Tibial nerve (tissue), 4 donors: ENCODE data around the gene LRFN2. TPM values are rescaled to one million over a fixed set of nuclear protein-coding genes. Genes with fewer than 3 reads are reported as not detected.

ENCODE experiments used
- DNase-seq, 2 donors: peaks; one replicate each; pipeline ENCODE4 v3.0.0-alpha.2; 2019; ENCODE audit warnings: low spot score in 2 of 2
- H3K27ac ChIP-seq, 4 donors: fragments of 200-600 bp; sonication (generic) in 3 of 4; one replicate each; pipeline ENCODE4 v1.5.1; 2017 to 2019; ENCODE audit warnings: mild to moderate bottlenecking in 1 of 4
- H3K27me3 ChIP-seq, 2 donors: fragments of 200-600 bp; sonication (generic) in 1 of 2; one replicate each; pipeline versions ENCODE4 v1.5.1 to v1.6.0; 2017 to 2019
- H3K36me3 ChIP-seq, 3 donors: fragments of 200-600 bp; sonication (generic); one replicate each; pipeline ENCODE4 v1.5.1; 2018 to 2019
- H3K4me1 ChIP-seq, 4 donors: fragments of 200-600 bp; sonication (generic) in 3 of 4; one replicate each; pipeline ENCODE4 v1.5.1; 2017 to 2019
- H3K4me3 ChIP-seq, 4 donors: fragments of 200-600 bp; sonication (generic) in 3 of 4; one replicate each; pipeline ENCODE4 v1.5.1; 2017 to 2019; ENCODE audit warnings: mild to moderate bottlenecking in 1 of 4, moderate library complexity in 1 of 4
- H3K9me3 ChIP-seq, 4 donors: fragments of 200-600 bp; sonication (generic) in 3 of 4; one replicate each; pipeline ENCODE4 v1.5.1; 2017 to 2019
- EP300 ChIP-seq, 2 donors: sonication (generic); formaldehyde crosslinking; IDR thresholded peaks; one replicate each; pipeline ENCODE4 v1.6.1; 2017; ENCODE audit warnings: antibody characterized with exemption in 2 of 2, mild to moderate bottlenecking in 1 of 2
- POLR2A ChIP-seq, 2 donors: fragments of 450-650 bp; IDR thresholded peaks; one replicate each; pipeline ENCODE4 v1.6.1; 2017; ENCODE audit warnings: antibody characterized with exemption in 2 of 2, mild to moderate bottlenecking in 2 of 2, moderate library complexity in 2 of 2
- WGBS, 2 donors: methylation state at CpG; one replicate each; pipeline ENCODE4 v1.1.5; 2018; 5-methylcytosine and 5-hydroxymethylcytosine counted together
- total RNA-seq, 4 donors: library from RNA; depleted of rRNA; stranded (reverse); fragments of >200 nt; gene quantifications; one replicate each; pipeline ENCODE4 v1.1.0, GENCODE V29; 2016
- TF ChIP-seq, protein P1 (sequence below), 5 experiments: fragments of 200-600 bp in 3 of 5; fragments of 450-650 bp in 2 of 5; sonication (generic) in 3 of 5; IDR thresholded peaks; one replicate each; pipeline ENCODE4 v1.5.1; 2016 to 2019; ENCODE audit warnings: antibody characterized with exemption in 5 of 5, mild to moderate bottlenecking in 3 of 5, moderate library complexity in 2 of 5

Gene LRFN2
- total RNA-seq, 4 donors from 2014 or later = not detected

DNA sequence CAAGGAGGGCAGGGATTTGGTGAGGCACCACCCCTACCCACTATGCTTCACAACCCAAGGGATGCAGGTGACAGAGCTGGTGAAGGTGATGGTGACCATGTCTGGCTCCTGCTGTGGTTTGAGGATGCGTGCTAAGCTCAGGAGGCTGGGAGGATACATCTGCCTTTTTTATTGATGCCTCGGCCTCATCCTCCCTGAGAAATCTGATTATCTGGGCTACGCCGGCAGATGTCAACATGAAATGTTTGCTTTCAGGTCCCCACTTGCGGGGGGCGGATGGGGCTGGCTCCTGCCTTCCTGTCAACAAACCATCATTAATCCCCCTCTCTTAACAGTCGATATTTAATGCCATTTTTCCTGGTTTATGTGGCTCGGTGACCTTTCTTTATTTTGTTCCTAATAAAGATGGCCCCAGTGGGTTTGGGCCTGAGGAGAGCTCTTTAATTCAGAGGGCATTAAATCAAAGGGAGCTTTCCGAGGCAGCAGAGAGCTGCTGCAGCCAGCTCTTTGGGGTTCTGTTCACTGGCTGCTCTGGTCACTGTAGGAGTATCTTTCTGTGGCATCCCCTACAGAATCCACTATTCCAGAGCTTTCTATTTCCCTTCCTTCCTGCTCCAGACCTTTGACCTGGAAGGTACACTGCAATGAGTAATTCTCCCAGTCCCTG is 33.5 kb upstream of the LRFN2 start:
- no peak for TF ChIP-seq EP300 (IDR thresholded peaks at IDR 0.05)
- no peak for TF ChIP-seq POLR2A (IDR thresholded peaks at IDR 0.05)
- TF ChIP-seq, protein P1, sequence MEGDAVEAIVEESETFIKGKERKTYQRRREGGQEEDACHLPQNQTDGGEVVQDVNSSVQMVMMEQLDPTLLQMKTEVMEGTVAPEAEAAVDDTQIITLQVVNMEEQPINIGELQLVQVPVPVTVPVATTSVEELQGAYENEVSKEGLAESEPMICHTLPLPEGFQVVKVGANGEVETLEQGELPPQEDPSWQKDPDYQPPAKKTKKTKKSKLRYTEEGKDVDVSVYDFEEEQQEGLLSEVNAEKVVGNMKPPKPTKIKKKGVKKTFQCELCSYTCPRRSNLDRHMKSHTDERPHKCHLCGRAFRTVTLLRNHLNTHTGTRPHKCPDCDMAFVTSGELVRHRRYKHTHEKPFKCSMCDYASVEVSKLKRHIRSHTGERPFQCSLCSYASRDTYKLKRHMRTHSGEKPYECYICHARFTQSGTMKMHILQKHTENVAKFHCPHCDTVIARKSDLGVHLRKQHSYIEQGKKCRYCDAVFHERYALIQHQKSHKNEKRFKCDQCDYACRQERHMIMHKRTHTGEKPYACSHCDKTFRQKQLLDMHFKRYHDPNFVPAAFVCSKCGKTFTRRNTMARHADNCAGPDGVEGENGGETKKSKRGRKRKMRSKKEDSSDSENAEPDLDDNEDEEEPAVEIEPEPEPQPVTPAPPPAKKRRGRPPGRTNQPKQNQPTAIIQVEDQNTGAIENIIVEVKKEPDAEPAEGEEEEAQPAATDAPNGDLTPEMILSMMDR (IDR thresholded peaks at IDR 0.05) = no peak
- Histone ChIP-seq H3K36me3 (no peaks in the 10 kb centered on the region), H3K27ac (no peak overlapping the region), H3K4me3 (no peak overlapping the region), H3K4me1 (no peaks in the 10 kb centered on the region), H3K9me3 (peaks cover 0 to 16% (median 0%) of the 10 kb centered on the region in 4 donors), H3K27me3 (no peaks in the 10 kb centered on the region)
- no peak for DNase-seq
- 65 to 67% methylated on average over 9 of the region's 9 CpGs for WGBS, 2 donors

DNA sequence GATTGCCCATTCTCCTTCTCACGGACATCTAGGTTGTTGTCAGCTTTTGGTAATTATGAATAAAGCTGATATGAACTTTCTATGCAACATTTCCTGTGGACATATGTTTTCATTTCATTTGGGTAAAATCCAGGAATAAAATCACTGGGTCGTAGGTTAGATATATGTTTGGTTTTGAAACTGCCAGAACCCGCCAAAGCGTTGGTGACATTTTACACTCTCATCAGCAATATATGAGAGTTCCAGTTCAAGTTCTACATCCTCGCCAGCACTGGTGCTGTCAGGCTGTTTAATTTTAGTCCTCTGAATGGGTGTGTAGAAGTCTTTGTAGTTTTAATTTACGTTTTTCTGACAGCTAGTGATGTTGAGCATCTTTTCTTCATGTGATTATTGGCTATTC is 27.5 kb upstream of the LRFN2 start:
- Histone ChIP-seq H3K36me3 (no peaks in the 10 kb centered on the region), H3K9me3 (peaks cover 0 to 16% (median 0%) of the 10 kb centered on the region in 4 donors), H3K4me3 (no peak overlapping the region), H3K27ac (no peak overlapping the region), H3K27me3 (peaks cover 0 to 6% of the 10 kb centered on the region in 2 donors), H3K4me1 (no peaks in the 10 kb centered on the region)
- TF ChIP-seq, protein P1 (IDR thresholded peaks at IDR 0.05) = no peak
- TF ChIP-seq EP300 (IDR thresholded peaks at IDR 0.05) (no peak), POLR2A (IDR thresholded peaks at IDR 0.05) (no peak)
- no peak for DNase-seq
- 54 to 57% methylated on average over 6 of the region's 6 CpGs for WGBS, 2 donors

DNA sequence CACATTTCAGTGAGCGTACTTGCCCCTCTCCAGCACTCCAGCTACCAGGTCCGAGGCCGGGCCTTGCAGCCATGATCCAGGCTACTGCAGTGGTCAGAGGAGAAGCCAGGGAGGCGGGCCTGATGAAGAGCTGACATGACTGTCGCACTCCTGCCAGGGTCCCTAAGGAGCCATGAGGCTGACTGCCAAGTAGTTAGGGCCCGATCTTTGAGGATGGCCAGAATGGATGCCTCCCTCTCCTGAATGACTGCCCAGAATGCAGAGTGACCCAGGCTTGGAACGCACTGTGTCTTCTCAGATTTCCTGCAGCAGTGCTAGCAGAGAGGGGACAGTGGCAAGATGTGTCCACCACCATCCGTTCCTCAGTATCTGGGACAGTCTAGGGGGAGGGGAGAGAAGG is 24.7 kb upstream of the LRFN2 start:
- Histone ChIP-seq H3K4me1 (no peaks in the 10 kb centered on the region), H3K27ac (no peak overlapping the region), H3K36me3 (no peaks in the 10 kb centered on the region), H3K4me3 (no peak overlapping the region), H3K27me3 (peaks cover 0 to 6% of the 10 kb centered on the region in 2 donors), H3K9me3 (peaks cover 0 to 5% (median 0%) of the 10 kb centered on the region in 4 donors)
- WGBS, 2 donors = 58 to 71% methylated on average over 6 to 7 of the region's 8 CpGs
- no peak for DNase-seq
- TF ChIP-seq POLR2A (IDR thresholded peaks at IDR 0.05) (no peak), EP300 (IDR thresholded peaks at IDR 0.05) (no peak)
- TF ChIP-seq, protein P1 (IDR thresholded peaks at IDR 0.05) = no peak

DNA sequence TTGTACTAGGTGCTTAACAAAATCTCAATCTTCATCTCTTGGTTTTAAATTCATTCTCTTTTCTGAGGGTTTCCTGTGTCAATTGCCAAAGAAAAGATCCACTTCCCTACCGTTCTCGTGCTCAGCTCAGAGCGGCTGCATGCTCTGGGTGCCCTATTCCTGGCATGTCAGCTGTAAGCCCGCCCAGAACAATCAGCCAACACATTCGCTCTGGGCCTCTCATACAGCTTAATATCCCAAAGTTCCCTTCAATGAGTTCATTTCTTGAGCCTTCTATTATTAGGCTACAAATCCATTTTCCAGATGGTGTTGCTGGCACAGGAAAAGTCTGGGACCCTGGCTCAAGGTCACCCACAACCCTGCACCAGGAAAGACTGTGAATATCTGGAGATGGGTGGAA is 24.3 kb upstream of the LRFN2 start:
- DNase-seq = no peak

DNA sequence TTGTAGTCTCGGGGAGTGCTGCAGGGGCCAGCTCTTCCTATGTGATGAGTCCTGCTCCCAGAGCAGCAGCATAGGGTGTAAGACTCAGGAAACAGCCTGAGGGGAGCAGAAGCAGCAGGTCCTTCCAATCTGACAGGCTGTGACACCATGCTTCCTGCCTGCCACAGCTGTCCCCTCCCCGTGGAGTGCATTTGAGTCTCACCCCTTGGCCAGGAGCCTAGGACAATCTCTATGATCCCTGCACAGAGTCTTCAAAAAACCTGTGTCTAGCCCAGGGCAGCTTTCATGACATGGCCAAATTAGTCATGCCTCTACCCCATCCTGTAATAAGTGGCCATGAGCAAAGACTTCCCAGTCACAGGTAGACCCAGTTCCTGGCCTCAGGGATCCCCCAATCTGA is 23.1 kb upstream of the LRFN2 start:
- 12 to 21% methylated on average over 2 of the region's 2 CpGs for WGBS, 2 donors

More for the DNA sequence above, 24.3 kb upstream of the LRFN2 start:
- Histone ChIP-seq H3K9me3 (peaks cover 0 to under 1% (median 0%) of the 10 kb centered on the region in 4 donors), H3K27ac (no peak overlapping the region), H3K36me3 (no peaks in the 10 kb centered on the region), H3K4me3 (no peak overlapping the region), H3K4me1 (no peaks in the 10 kb centered on the region), H3K27me3 (peaks cover 0 to 6% of the 10 kb centered on the region in 2 donors)
- TF ChIP-seq, protein P1 (IDR thresholded peaks at IDR 0.05) = no peak
- TF ChIP-seq EP300 (IDR thresholded peaks at IDR 0.05) = no peak
- no peak for TF ChIP-seq POLR2A (IDR thresholded peaks at IDR 0.05)
- WGBS, 2 donors = 29 to 30% methylated on average over 5 of the region's 5 CpGs

More for the DNA sequence above, 23.1 kb upstream of the LRFN2 start:
- Histone ChIP-seq H3K9me3 (no peaks in the 10 kb centered on the region), H3K27ac (no peak overlapping the region), H3K27me3 (peaks cover 0 to 6% of the 10 kb centered on the region in 2 donors), H3K4me1 (no peaks in the 10 kb centered on the region), H3K36me3 (no peaks in the 10 kb centered on the region), H3K4me3 (no peak overlapping the region)
- TF ChIP-seq, protein P1 (IDR thresholded peaks at IDR 0.05) = no peak
- DNase-seq = no peak
